ENCODE data around the gene ASIC4.

ASIC4 gene

DNA sequence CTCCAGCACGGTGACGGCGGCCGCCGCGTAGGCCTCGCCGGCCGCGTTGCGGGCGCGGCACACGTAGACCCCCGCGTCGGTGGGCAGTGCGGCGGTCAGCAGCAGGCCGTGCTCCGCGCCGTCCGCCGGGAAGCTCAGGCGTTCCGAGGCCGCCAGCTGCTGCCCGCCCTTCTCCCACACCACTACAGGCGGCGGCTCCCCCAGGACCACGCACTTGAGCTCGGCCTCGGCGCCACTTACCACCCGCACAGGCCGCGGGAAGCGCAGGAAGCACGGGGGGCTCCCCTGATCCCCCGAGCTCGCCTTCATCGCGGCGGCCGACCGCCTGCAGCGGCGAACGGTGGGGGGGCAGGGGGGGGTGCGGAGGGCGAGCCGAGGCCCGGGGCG, 56.6 kb downstream of the ASIC4 start:
- DNase-seq: no peak

DNA sequence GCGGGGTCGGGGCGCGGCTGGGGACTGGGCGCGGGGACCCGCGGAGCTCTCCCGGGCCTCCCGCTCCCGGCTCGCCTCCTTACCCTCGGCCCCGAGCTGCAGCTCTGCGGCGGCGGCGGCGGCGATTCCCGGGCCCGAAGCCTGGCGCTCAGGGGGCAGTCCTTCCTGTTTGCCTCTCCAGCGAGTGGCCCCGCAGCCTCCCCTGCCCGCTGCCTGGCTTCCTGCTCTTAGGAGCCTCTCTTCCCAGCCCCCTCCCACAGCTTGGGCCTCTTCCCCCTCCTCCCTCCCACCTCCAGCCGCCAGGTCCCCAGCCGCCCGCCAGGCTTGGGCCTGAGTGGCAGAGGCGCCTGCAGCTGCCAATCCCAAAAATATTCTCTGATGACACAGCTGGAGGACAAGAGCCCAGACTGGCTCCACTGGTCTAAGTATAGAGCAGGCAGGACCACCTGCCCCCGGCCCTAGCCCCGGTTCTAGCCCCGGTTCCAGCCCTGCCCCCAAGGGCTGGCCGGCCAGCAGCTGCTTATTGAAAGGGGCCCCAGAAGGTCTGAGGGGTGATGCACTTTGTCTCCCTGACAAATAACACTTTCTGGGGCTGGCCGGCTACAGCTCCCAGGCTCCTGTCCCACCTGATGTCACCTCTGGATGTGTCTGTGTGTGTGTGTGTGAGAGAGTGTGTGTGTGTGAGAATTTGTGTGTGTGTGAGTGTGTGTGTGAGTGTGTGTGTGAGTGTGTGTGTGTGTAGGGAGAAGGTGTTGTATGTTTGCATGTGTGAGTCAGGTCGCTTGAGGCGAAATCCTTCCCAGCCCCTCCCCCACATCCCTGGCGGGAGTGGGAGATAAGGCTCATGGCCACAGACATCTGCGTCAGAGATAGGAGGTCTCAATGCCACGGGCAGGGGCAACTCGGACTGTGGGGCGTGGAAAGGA, 57.3 kb downstream of the ASIC4 start, which contains the start of gene OBSL1:
TSS of gene OBSL1 (minus strand) at position 229 of the 926 bp plus-strand sequence. CDS start 307 bp downstream, outside the sequence.
- DNase-seq: peak; percentile 36

DNA sequence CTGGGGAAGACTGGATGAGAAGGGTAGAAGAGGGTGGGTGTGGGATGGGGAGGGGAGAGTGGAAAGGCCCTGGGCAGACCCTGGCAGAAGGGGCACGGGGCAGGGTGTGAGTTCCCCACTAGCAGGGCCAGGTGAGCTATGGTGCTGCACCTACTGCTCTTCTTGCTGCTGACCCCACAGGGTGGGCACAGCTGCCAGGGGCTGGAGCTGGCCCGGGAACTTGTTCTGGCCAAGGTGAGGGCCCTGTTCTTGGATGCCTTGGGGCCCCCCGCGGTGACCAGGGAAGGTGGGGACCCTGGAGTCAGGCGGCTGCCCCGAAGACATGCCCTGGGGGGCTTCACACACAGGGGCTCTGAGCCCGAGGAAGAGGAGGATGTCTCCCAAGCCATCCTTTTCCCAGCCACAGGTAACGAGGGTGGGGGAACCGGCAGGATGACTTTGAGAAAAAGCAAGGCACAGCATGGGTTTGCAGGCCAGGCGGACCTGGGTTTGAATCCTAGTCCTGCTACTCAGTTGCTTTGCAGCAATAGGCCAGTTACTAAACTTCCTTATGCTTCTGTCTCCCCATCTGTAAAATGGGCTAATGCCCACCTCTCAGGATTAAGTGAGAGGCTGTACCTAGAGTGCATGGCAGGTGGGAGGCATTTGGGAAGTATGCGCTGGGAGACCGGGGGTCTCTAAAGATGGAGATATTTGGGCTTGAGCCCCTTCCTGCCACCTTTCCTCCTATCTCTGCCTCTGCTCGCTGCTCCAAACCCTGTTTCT, 58.1 kb downstream of the ASIC4 start, which contains the start of gene INHA:
TSS of gene INHA (plus strand) at position 74 of the 765 bp plus-strand sequence. CDS start at position 139, 65 bp downstream.
- DNase-seq: no peak

DNA sequence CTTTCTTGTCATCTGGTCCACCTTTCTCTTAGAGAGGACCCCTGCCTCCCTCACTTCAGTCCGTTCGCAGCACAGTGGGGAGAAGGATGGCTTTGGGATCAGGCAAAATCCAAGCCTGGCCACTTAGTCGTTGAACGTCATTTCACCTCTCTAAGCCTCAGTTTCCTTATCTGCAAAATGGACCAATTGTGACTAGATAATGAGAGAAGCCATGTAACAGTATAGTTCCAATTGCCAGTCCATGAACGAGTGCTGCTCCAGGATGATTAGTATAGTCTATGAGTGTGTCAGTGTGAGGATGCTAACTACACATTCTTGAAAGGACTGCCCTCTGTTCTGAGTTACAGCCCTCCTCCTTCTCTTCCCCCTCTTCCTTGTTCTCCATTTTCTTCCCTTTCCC, 58.9 kb downstream of the ASIC4 start:
- no peak for DNase-seq

DNA sequence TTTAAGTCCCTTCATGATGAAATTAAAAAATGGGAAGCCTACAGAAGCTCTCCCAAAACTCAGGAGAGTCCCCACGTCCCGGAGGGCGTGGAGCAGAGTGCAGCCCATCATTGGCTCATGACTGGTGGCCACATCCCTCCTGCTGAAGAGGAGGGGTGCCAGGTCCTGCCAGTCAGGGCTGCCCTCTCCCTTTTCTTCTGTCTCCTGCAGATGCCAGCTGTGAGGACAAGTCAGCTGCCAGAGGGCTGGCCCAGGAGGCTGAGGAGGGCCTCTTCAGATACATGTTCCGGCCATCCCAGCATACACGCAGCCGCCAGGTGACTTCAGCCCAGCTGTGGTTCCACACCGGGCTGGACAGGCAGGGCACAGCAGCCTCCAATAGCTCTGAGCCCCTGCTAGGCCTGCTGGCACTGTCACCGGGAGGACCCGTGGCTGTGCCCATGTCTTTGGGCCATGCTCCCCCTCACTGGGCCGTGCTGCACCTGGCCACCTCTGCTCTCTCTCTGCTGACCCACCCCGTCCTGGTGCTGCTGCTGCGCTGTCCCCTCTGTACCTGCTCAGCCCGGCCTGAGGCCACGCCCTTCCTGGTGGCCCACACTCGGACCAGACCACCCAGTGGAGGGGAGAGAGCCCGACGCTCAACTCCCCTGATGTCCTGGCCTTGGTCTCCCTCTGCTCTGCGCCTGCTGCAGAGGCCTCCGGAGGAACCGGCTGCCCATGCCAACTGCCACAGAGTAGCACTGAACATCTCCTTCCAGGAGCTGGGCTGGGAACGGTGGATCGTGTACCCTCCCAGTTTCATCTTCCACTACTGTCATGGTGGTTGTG, 60.4 kb downstream of the ASIC4 start:
- no peak for DNase-seq

DNA sequence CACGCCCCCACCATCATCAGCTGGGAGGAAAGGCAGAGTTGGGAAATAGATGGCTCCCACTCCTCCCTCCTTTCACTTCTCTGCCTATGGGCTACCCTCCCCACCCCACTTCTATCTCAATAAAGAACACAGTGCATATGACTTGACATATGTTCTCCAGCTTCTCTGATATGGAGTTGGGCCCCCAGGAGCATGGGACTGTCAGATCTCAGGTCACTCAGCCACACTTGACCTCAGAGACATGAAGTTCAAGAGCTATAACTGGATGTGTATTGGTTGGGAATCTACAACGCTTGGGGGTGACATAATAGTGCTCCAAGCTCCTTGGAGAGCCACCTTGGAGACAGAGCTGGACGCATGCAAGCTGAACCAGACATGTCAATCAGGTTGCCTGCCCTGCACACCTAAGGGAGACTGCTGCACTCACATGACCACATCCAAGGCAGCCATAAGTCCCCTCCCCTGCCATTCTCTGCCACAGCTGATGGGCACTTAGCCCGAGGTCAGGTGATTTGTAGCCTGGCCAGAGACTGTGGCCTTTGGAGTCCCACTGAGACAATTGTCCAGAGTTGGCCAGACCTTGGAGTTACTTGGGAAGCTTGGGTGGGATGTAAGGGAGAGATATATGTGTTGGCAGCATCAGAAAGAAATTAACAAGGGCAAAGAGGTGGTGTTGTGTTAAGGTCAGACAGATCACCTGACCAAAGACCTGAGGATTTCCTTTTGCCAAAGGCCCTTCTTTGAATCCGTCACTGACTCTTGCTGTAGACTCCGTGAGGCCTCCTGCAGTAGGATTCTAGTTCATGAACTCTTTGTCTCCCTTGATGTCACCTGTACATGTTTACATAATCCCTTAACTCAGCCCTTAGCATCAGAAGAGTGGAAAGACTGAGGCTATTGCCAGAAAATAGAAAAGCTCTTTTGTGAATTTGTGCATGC, 61.6 kb downstream of the ASIC4 start:
- DNase-seq: no peak

DNA sequence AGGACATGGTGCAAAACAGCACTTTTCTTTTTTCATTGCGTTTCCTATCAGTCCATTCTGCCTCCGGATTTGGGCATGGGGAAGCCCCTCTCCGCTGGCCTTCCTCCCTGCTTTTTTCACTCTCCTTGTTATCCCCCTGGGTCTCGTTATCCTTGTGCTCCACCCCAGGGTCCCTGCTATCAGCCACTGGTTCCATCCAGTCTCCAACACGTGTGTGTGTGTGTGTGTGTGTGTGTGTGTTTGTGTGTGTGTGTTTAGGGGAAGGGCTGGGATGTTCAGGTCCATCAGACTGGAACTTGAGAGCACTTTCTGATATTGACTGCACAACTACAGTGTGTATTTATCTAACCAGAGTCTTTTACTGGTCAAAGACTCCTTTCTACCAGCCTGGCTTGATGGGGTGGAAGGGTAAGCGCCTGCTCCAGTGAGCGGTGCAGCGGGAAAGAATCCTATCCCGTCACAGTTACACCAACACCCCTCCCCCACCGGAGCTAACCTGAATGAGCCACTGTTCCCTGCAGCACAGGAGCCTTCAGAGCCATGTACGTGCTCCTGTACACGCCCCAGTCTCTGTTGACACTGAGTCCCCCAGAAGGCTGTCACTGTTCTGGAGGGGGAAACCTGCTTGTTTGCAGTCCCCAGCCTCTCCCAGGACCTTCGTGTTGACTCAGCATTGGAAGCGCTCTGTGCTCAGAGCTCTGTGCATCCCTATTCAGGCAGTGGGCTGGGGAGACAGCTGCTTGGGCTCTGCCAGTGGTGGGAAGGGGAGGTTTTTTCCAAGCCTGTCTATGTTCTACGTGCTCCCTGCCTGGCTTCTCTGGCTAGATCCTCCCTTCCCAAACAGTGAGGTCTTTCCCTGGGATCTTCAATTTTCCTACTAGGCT, 62.5 kb downstream of the ASIC4 start:
- DNase-seq: no peak

DNA sequence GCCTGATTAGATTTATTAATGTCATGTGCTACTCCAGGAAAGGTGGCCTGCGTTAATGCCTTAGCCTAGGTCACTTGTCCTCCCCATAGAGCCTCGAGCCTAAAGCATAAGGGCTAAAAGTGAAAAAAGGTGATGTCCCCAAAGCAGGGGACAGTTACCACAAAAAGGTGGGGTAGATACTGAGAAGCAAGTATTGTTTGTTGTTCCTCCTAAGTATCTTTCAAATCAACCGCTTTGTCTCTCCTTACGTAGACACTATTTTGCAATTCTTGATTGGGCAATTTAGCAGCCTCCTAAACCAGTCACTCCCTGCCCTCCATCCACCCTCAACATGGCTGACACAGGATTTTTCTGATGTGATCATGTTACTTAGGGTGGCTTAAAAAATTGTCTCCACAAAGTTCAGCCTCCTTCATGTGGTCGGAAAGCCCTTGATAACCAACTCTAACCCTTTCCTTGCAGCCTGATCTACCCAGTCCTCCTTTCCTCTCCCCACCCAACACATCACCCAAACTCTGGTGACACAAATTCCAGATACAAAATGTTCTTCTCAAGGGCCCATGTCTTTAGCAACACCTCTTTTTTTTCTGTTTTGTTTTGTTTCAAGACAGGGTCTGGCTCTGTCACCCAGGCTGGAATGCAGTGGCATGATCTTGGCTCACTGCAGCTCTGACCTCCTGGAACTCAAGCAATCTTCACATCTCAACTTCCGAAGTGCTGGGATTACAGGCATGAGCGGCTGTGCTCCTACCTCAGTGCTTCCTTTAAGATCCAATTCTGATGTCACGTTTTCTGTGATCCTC, 64.7 kb downstream of the ASIC4 start:
- no peak for DNase-seq

DNA sequence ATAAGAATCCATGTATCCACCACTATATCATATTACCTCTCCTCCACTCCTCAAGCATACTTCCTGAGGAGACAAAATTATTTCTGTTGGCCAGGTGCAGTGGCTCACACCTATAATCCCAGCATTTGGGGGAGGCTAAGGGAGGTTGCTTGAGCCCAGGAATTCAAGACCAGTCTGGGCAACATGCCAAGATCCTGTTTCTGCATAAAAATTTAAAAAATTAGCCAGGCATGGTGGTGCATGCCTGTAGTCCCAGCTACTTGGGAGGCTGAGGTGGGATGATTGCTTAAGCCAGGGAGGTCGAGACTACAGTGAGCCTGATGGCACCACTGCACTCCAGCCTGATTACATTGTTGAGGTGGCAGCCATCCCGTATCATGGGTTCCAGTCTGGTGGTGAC, 67.1 kb downstream of the ASIC4 start:
- no peak for DNase-seq

Measured in stimulated activated CD4-positive, alpha-beta T cell treated with anti-CD3 and anti-CD28 coated beads, Interleukin-15, amount 100 ng/mL, for 24 hours (primary cell).